WTC11 (cell line): Measurements from ENCODE around the gene MRPS15.

ENCODE experiments used
- ATF2 ChIP-seq: sonication (generic); formaldehyde crosslinking; IDR thresholded peaks from 2 replicates; pipeline ENCODE4 v1.8.1; 2022; ENCODE audit warnings: low read depth, missing genetic modification reagents, borderline replicate concordance
- CBFB ChIP-seq: sonication (generic); formaldehyde crosslinking; IDR thresholded peaks from 2 replicates; pipeline ENCODE4 v1.8.1; 2022; ENCODE audit warnings: mild to moderate bottlenecking, low read depth, missing genetic modification reagents
- SMAD3 ChIP-seq: sonication (generic); formaldehyde crosslinking; IDR thresholded peaks from 2 replicates; pipeline ENCODE4 v1.8.0; 2022; ENCODE audit warnings: missing genetic modification reagents, mild to moderate bottlenecking, borderline replicate concordance
- STAT6 ChIP-seq: sonication (generic); formaldehyde crosslinking; conservative IDR thresholded peaks from 2 replicates; pipeline ENCODE4 v1.8.1; 2023; ENCODE audit warnings: mild to moderate bottlenecking, low read depth, missing genetic modification reagents, moderate library complexity
- USF2 ChIP-seq: sonication (generic); formaldehyde crosslinking; IDR thresholded peaks from 2 replicates; pipeline ENCODE4 v1.8.1; 2023; ENCODE audit warnings: mild to moderate bottlenecking, missing genetic modification reagents, moderate library complexity
- ZBTB43 ChIP-seq: sonication (generic); formaldehyde crosslinking; IDR thresholded peaks from 2 replicates; pipeline ENCODE4 v1.8.1; 2023; ENCODE audit warnings: mild to moderate bottlenecking, missing genetic modification reagents
- ZNF138 ChIP-seq: sonication (generic); formaldehyde crosslinking; conservative IDR thresholded peaks from 2 replicates; pipeline ENCODE4 v1.8.1; 2022; ENCODE audit warnings: mild to moderate bottlenecking, moderate library complexity, missing genetic modification reagents
- ZNF416 ChIP-seq: fragments of 250-450 bp; sonication (Bioruptor Pico); IDR thresholded peaks from 2 replicates; pipeline ENCODE4 v1.9.0; 2021; ENCODE audit warnings: mild to moderate bottlenecking, inconsistent platforms
- TF ChIP-seq, protein P1 (sequence below): fragments of 200-600 bp; IDR thresholded peaks from 2 replicates; pipeline ENCODE4 v1.8.0; 2022; ENCODE audit warnings: antibody characterized with exemption
- TF ChIP-seq, protein P2 (sequence below): sonication (generic); formaldehyde crosslinking; conservative IDR thresholded peaks from 2 replicates; pipeline ENCODE4 v1.8.1; 2022; ENCODE audit warnings: mild to moderate bottlenecking, missing genetic modification reagents

DNA sequence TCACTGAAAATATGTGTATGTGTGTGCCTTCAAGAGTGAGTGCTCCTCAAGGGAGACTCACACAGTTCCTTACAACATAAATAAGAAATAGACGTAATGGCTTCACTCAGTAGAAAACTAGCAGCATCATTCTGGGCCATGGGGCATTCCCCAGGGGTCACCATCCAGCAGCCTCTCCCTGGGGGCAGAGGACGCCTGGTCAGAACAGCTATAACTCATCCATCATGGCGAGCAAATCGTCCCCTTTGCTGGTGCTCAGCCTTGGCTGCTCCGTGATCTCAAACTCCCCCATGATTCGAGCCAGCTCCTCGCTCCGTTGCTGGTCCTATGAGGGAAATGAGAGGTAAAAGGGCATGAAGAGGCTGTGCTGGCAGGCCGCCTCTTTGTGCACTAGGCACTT lies 46.3 kb downstream of the MRPS15 start:
- TF ChIP-seq, protein P1, sequence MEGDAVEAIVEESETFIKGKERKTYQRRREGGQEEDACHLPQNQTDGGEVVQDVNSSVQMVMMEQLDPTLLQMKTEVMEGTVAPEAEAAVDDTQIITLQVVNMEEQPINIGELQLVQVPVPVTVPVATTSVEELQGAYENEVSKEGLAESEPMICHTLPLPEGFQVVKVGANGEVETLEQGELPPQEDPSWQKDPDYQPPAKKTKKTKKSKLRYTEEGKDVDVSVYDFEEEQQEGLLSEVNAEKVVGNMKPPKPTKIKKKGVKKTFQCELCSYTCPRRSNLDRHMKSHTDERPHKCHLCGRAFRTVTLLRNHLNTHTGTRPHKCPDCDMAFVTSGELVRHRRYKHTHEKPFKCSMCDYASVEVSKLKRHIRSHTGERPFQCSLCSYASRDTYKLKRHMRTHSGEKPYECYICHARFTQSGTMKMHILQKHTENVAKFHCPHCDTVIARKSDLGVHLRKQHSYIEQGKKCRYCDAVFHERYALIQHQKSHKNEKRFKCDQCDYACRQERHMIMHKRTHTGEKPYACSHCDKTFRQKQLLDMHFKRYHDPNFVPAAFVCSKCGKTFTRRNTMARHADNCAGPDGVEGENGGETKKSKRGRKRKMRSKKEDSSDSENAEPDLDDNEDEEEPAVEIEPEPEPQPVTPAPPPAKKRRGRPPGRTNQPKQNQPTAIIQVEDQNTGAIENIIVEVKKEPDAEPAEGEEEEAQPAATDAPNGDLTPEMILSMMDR: no peak
- TF ChIP-seq CBFB (CRISPR knock-in tag): no peak
- TF ChIP-seq, protein P2, sequence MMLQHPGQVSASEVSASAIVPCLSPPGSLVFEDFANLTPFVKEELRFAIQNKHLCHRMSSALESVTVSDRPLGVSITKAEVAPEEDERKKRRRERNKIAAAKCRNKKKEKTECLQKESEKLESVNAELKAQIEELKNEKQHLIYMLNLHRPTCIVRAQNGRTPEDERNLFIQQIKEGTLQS (CRISPR knock-in tag): no peak
- TF ChIP-seq ZBTB43 (CRISPR knock-in tag): no peak
- TF ChIP-seq ATF2 (CRISPR knock-in tag): no peak
- TF ChIP-seq USF2 (CRISPR knock-in tag): no peak
- TF ChIP-seq ZNF416 (CRISPR knock-in tag): no peak
- TF ChIP-seq STAT6 (CRISPR knock-in tag): no peak
- TF ChIP-seq ZNF138 (CRISPR knock-in tag): no peak
- no peak for TF ChIP-seq SMAD3 (CRISPR knock-in tag)
